Caki2 (cell line): ENCODE measurements around the gene SMIM5. TPM values are rescaled to one million over a fixed set of nuclear protein-coding genes. Genes with fewer than 3 reads are reported as not detected.
"Not testable (repeated sequence)": the region's sequence is repeated elsewhere in the genome, so short reads cannot be mapped to it uniquely, and the experiment has no call there.

Source experiments
- DNase-seq: peaks from one replicate; pipeline ENCODE4 v3.0.0-alpha.2; 2015; ENCODE audit warnings: low read depth
- in situ Hi-C: cut with HindIII; loops from 2 replicates; pipeline ENCODE4 v1.10.0; 2016; ENCODE audit warnings: low sequenced_read_pairs, low pct_unique_long_range_greater_than_20kb, mixed read lengths
- total RNA-seq: library from RNA; depleted of rRNA; stranded (reverse); fragments of >200 nt; shearing (Covaris generic); gene quantifications from 2 replicates; pipeline ENCODE4 v1.2.3, GENCODE V29; 2014; ENCODE audit warnings: low replicate concordance; rRNA removed

Gene SMIM5, protein sequence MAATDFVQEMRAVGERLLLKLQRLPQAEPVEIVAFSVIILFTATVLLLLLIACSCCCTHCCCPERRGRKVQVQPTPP
- total RNA-seq, result not detected in 2 replicates

DNA sequence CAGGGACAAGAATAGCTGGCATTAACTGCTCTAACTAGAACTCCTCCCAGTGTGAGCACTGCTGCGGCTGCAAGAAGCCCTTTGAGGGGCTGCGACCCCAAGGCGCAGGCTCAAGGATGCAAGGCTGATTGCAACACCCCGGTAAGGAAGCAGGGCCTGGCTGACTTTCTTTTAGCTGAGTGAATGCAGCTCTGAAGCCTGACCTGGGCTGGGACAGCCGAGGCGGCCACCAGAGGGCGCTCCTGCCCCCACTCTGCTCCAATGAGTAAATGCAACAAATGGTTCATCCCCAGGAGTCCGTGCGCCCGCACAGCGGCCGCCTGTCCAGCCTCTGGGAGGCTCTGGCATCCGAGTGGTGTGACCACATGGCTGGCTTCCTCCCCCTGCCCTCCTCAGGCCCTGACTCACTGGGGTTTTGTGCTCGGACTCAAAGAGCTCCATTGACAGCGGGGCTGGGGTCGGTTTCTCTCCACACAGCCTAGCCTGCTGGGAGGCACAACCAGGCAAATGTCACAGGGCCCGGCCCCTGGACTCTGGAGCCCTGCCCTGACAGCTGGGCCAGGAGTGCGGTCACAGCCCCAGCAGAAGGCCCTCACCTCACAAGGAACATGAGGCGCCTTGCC lies at the start of gene SMIM5:
Gene SMIM5, plus strand, starts transcription at position 572 of the 623 bp plus-strand sequence. CDS start 6,768 bp downstream, outside the sequence.
- DNase-seq, result peak; percentile 84
- in situ Hi-C loops, result no loop called here

DNA sequence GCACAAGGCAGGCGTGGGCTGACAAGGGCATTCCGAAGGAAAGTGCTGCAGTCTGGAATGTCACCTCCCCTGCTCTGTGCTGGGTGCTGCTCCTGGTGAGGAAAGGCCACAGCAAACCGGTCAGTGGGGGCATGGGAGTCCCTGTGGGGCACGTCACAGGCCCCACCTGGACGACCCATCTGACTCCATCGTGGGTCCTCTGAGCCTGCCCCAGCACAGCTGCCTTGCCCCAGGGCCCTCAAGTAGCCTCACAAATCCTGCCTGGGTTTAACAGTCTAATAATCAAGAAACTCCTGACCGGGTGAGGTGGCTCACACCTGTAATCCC lies 48.4 kb upstream of the SMIM5 start:
- in situ Hi-C loops, result no loop called here

DNA sequence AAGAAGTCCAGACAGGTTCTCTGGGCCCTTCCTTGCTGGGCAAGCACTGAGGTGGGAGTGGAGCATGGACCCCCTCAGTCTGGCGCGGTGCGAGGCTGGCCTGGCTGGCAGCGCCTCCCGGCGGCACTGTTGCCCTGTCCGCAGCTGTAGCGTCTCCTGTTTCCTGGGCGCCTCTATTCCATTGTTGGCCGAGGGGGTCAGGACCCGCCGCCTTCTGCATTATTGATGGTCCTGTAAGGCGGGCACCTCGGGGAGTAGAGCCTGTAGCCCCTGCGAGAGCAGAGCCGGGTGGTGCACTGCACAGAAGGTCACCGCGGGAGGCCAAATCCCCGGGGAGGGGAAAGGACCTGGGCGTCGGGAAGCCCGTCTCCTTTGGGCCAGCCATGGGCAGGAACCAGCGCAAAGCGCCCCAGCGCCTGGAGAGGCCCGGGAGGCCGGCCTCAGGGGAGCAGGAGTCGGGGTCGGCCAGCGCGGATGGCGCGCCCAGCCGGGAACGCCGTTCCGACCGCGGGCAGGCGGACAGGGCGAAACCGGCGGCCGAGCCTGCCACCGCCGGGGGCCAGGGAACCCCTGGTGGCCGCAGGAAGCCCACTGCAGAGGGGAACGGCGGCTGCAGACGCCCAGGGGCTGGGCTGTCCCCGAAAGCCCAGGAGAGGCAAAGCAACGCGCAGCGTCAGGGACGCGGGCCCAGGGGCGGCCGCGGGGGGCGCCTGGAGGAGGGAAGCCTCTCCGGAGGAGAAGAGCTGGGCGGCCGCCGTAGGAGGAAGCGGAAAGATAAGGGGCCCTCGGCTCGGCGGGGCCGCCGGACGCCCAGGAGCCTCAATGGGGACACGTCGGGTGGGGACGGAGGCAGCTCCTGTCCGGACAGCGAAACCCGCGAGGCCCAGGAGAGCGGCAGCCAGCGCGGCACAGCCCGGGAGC lies 45.3 kb upstream of the SMIM5 start, which contains the start of gene MYO15B:
Gene MYO15B, plus strand, starts transcription at position 126 of the 921 bp plus-strand sequence. Its CDS starts 258 bp downstream, at position 384.
- DNase-seq, result no peak
- in situ Hi-C loops, result no loop called here

More for the DNA sequence above, 48.4 kb upstream of the SMIM5 start:
- no peak for DNase-seq

DNA sequence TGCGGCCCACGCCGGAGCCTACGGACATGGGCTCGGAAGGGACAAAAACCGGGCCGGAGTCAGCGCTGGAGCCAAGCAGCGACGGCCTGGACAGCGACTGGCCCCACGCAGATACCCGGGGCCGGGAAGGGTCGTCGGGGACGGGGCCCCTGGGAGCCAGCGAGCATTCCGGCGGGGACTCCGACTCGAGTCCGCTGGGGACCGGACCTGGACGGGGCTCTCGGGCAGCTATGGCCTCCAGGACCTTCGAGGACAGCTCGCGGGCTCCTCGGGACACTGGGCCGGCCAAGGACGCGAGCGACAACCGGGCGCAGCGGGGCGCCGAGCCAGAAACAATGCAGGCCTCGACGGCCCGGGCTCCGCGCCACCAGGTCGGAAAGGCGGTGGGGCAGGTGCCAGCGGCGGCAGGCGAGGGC lies 44.6 kb upstream of the SMIM5 start:
- in situ Hi-C loops, result no loop called here
- no peak for DNase-seq

DNA sequence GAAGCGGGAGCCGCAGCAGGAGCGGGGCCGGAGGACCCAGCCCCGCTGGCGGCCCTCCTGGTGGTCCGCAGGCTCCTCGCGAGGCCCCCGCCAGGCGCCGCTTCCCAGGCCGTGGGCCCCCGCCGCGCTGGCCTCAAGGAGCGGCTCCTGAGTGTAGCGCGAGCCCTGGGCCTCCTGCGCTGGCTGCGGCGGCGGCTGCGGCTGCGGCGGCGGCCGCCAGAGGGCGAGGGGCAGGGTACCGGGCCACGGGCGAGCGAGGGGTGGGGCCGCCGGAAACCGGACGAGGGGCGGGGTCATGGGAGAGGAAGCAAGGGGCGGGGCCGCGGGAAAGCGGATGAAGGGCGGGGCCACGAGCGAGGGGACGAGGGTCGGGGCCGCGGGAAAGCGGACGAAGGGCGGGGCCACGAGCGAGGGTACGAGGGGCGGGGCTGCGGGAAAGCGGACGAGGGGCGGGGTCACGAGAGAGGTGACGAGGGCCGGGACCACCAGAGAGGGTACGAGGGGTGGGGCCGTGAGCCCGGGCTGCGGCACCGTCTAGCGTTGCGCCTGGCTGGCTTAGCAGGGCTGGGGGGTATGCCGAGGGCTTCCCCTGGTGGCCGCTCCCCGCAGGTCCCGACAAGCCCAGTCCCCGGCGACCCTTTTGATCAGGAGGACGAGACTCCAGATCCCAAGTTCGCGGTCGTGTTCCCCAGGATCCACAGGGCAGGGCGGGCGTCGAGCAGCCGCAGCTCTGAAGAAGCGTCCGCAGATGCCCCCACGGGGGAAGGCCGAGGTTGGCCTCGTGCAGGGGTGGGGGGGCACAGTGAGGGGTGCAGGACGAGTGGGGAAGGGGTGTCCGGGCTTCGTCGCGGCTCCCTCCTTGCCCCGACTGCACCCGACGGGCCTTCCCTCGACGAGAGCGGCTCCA lies 44.0 kb upstream of the SMIM5 start:
- peak; percentile 83 for DNase-seq
- in situ Hi-C loops, result no loop called here

DNA sequence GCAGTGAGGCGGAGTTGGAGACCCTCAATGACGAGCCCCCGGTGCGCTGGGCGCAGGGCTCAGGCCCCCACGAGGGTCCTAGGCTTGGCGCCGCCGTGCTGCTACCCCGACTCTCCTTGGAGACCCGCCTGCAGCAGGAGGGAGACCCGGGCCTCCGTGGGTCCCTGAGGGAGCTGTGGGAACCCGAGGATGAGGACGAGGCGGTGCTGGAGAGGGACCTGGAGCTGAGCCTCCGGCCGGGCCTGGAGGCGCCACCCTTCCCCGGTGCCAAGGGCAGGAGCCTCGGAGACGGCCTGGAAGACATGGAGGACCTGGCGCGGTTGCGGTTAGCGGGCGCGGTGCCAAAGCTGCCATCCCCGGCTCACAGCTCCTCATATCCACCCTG lies 43.3 kb upstream of the SMIM5 start:
- no peak for DNase-seq
- in situ Hi-C loops, result no loop called here

DNA sequence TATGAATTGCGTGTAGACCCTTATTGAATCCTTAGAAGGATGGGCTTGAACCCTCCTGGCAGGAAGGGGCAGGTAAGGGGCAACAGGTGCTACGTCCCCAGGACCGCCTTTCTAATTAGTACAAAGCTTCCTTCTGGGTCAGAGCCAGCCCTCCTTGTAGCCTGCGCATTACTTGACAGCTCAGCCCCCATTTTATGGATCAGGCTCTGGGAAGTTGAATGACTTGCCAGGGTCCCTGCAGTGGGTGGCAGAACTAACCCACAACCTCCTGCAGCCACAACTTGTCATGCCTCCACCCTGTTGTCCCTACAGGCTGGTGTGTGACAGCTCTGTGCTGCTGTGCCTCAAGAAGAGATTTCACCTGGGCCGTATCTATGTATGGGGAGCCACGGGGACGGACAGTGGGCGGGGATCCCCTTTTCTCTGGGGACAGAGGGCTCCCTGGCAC lies 42.9 kb upstream of the SMIM5 start:
- no peak for DNase-seq
- in situ Hi-C loops, result no loop called here

DNA sequence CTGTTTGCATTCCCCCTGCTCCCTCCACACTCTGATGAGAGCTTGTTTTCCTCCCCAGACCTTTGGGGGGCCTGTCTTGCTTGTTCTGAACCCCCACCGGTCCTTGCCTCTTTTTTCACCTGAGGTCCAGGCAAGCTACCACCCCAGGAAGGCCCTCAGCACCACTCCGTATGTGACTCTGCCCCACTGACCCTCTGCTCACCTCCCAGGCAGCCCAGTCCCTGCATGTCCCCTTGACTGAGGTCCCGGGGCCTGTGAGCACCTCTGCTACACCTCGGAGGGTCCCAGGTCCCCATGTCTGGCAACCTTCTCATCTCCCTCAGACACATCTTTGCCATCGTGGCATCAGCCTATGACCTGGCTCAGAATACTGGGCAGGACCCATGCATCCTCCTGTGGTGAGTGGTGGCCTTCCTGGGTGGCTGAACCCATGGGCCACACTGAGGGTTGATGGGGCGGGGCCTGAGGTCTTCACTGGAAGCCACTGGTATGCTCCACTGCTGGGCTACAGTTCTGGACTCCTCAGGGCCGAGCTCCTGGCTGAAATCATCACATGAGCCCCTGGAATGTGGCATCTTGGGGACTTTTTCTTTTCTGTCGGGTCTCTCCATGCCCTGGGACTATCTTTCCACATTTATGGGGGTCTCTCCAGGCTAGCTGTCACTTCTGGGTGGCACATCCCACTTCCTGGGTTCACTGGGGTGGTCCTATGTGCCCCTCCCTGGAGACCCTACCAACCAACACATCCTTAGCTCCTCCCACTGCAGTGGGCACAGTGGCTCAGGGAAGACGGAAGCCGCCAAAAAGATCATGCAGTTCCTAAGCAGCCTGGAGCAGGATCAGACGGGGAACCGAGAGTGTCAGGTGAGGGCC lies 42.1 kb upstream of the SMIM5 start:
- in situ Hi-C loops, result no loop called here
- DNase-seq, result no peak

DNA sequence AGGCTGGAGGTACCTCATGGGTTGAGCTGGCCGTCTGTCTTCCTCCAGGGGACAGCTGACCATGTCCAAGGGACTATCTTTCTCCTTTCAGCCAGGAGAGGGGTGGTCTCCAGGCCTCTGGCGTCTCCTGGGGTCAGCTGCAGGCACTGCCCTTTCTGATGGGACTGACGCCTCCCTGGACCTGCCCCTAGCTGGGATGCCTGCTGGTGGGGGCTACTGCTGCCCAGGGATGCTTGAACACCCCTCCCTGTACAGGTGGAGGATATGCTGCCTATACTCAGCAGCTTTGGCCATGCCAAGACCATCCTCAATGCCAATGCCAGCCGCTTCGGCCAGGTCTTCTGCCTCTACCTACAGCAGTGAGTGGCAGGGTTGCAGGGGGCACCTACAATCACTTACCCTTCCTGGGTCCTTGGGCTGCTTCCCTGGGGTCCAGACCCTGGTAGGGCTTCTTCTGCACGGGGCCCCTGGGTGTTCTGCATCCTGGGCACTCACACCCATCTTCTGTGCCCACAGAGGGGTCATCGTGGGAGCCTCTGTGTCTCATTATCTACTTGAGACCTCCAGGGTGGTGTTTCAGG lies 41.4 kb upstream of the SMIM5 start:
- no peak for DNase-seq
- in situ Hi-C loops, result no loop called here

DNA sequence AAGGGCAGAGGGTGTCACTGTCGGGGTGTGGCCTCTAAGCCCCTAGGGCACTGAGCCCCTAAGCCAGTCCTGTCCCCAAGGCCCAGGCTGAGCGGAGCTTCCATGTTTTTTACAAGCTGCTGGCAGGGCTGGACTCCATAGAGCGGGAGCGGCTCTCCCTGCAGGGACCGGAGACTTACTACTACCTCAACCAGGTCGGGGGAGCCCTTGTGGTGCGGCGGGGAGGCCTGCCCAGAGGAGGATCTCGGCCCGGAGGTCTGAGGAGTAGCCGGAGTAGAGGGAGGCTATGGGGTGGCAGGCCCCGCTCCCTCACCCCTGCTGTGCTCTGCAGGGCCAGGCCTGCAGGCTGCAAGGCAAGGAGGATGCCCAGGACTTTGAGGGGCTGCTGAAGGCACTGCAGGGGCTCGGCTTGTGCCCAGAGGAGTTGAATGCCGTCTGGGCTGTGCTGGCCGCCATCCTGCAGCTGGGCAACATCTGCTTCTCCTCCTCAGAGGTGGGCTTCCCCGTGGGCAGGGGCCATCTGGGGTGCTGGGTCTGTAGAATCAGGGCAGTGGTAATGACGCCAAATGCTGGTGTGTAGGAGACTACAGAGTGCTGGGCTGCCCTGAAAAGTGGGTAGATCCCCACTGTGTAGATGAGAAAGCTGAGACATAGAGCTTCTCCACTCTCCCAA lies 40.8 kb upstream of the SMIM5 start:
- in situ Hi-C loops, result no loop called here
- DNase-seq, result no peak

DNA sequence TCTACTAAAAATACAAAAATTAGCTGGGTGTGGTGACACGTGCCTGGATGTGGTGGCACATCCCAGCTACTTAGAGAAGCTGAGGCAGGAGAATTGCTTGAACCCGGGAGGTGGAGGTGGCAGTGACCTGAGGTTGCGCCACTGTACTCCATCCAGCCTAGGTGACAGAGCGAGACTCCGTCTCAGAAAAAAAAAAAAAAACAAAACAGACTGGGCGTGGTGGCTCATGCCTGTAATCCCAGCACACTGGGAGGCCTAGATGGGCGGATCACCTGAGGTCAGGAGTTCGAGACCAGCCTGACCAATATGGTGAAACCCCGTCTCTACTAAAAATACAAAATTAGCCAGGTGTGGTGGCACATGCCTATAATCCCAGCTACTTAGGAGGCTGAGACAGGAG lies 39.8 kb upstream of the SMIM5 start:
- in situ Hi-C loops, DNase-seq: not testable (repeated sequence)

DNA sequence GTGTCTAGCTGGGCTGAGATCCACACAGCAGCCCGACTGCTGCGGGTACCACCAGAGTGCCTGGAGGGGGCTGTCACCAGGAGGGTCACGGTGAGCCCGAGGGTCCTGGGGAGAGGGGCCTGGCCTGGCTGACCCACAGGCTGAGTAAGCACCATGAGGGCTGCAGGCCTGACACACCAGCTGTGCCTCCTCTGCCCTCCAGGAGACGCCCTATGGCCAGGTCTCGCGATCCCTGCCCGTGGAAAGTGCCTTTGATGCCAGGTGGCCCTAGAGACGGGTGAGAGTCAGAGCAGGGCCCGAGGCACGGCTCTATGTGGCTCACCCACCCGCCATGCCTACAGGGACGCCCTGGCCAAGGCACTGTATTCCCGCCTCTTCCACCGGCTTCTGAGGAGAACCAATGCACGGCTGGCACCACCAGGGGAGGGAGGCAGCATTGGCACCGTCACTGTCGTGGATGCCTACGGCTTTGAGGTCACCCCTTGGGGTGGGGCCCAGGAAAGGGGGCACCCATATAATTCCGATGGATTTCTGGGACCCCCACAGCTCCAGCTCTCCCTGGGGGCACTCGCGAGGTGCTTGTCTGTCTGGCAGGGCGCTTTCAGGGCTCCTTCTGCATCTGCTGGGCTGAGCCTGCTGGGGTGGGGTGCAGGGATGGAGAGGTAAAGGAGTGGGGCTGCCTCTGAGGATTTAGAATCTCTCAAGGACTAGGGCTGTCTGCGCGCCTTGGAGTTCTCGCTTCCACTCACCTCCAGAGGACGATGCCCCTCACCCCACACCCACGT lies 38.5 kb upstream of the SMIM5 start:
- DNase-seq, result no peak
- in situ Hi-C loops, result no loop called here

DNA sequence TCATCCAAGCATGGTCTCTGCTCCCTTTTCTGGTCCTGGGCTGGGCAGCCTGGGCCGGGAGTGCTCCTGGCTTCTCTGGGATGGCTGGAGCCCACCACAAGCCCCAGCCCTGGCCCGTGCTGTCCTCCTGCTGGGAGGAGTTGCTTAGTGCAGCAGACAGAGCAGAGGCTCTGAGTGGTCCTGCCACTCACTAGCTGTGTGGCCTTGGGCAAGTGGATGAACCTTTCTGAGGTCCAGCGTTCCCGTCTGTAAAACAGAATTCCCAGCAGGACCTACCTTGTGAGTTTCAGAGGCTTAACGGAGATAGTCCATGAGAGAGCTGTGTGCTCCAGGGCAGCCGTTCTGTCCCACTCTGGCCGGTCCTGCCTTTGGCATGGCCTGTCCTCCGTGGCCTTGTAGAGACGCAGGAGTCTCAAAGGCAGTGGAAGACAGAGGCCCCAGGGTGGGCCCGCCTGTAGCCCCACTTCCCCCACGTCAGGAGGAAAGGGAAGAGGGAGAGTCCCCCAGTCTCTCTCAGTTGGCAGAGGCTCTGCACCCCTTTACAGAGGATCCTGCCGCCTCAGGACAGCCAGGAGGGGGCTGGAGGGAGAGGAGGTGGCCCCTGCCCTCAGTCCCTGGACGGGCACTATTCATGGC lies 37.8 kb upstream of the SMIM5 start:
- in situ Hi-C loops, result no loop called here

DNA sequence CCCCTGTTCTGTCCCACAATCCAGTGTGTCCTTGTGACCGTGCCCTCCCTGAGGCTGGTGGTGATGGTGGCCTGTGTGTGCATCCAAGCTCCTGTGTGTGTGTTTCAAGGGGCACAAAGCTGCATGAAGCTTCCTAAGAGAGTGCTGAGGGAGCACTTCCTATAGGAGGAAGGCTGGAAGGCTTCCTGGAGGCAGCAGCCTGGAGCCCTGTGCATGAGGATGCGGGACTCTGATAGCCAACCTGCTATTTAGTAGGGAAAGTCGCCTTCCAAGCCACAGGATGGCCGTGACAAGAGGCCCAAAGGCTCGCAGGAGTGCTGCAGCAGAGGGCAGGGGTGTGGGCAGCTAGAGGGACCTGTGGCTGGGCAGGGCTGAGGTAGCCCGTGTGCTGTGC lies 37.3 kb upstream of the SMIM5 start:
- in situ Hi-C loops, result no loop called here
- no peak for DNase-seq

More for the DNA sequence above, 37.8 kb upstream of the SMIM5 start:
- no peak for DNase-seq

DNA sequence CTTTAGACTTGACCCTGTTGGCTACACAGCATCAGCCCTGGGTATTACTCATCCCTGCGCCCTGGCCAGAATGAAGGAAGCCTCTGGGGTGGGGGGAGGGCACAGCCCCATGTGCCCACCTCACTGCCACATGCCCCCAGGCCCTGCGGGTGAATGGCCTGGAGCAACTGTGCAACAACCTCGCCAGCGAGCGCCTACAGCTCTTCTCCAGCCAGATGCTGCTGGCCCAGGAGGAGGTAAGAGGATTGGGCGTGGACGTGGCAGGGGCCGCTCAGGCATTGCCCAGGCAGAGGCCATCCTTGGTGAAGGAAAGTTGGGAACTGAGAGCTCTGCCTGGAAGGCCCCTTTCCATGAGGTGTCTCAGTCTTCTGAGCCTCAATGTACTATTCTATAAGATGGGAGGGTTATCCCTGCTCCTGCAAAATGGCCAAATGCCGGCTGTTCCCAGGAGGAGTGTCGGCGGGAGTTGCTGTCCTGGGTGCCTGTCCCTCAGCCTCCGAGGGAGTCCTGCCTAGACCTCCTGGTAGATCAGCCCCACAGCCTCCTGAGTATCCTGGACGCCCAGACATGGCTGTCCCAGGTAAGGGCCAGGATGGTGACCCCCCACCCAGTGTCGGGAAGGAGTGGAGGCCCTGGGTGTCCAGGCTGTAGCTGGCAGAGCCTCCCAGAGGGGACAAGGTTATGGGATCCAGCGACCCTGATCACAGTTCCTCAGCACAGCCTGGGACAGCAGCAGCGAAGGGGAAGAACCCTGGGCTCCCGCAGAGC lies 36.7 kb upstream of the SMIM5 start:
- DNase-seq, result no peak
- in situ Hi-C loops, result no loop called here
